ENCODE results near the gene FOXN1.

- TF ChIP-seq CTCF (IDR thresholded peaks at IDR 0.05; ENCODE audit: poor library complexity) (no peak), EZH2 (IDR thresholded peaks at IDR 0.05; ENCODE audit: borderline replicate concordance) (no peak), EZH2phosphoT487 (IDR thresholded peaks at IDR 0.05; ENCODE audit: low read depth, severe bottlenecking, unreplicated experiment) (no peak)
These were observed 30.8 kb upstream of the FOXN1 start for GRCh38 chr17:28475151-28475900.
